ENCODE results near the gene PHACTR3. TPM values are rescaled to one million over a fixed set of nuclear protein-coding genes. Genes with fewer than 3 reads are reported as not detected.

The PHACTR3 gene
- total RNA-seq, 1 donor from 2014 or later, result 1.4 TPM

- H3K36me3 Mint-ChIP-seq, result no peaks in the 10 kb centered on the region
- no peak overlapping the region for H3K27ac Mint-ChIP-seq
- Histone ChIP-seq H2AFZ (replicated peaks) (no peak overlapping the region), H3K9ac (no peak overlapping the region), H3F3A (ENCODE audit: low read depth) (no peaks in the 10 kb centered on the region), H4K20me1 (ENCODE audit: low read depth) (no peaks in the 10 kb centered on the region), H3K9me3 (ENCODE audit: low read depth) (no peaks in the 10 kb centered on the region), H3K4me1 (no peaks in the 10 kb centered on the region), H3K4me2 (no peak overlapping the region), H3K36me3 (no peaks in the 10 kb centered on the region), H3K27me3 (no peaks in the 10 kb centered on the region), H3K4me3 (no peak overlapping the region), H3K27ac (no peak overlapping the region), H3K79me2 (ENCODE audit: low read depth) (no peaks in the 10 kb centered on the region)
- H3K4me1 Mint-ChIP-seq, result no peaks in the 10 kb centered on the region
- no peak overlapping the region for H3K4me3 Mint-ChIP-seq
- no peak for DNase-seq (ENCODE audit: low spot score)
- H3K27me3 Mint-ChIP-seq (ENCODE audit: insufficient read depth, low read depth), result peaks cover 12% of the 10 kb centered on the region
- no peaks in the 10 kb centered on the region for H3K9me3 Mint-ChIP-seq
- TF ChIP-seq, protein P1, sequence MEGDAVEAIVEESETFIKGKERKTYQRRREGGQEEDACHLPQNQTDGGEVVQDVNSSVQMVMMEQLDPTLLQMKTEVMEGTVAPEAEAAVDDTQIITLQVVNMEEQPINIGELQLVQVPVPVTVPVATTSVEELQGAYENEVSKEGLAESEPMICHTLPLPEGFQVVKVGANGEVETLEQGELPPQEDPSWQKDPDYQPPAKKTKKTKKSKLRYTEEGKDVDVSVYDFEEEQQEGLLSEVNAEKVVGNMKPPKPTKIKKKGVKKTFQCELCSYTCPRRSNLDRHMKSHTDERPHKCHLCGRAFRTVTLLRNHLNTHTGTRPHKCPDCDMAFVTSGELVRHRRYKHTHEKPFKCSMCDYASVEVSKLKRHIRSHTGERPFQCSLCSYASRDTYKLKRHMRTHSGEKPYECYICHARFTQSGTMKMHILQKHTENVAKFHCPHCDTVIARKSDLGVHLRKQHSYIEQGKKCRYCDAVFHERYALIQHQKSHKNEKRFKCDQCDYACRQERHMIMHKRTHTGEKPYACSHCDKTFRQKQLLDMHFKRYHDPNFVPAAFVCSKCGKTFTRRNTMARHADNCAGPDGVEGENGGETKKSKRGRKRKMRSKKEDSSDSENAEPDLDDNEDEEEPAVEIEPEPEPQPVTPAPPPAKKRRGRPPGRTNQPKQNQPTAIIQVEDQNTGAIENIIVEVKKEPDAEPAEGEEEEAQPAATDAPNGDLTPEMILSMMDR (IDR thresholded peaks at IDR 0.05), result no peak
- TF ChIP-seq EZH2 (IDR thresholded peaks at IDR 0.05), result no peak
- no peak for TF ChIP-seq EZH2phosphoT487 (IDR thresholded peaks at IDR 0.05)
These were observed 121.3 kb downstream of the PHACTR3 start for GRCh38 chr20:59725476-59726280.

- Histone ChIP-seq H3K4me1 (no peaks in the 10 kb centered on the region), H3F3A (ENCODE audit: low read depth) (no peaks in the 10 kb centered on the region), H3K9me3 (ENCODE audit: low read depth) (no peaks in the 10 kb centered on the region), H3K27me3 (no peaks in the 10 kb centered on the region), H3K27ac (no peak overlapping the region), H3K4me3 (no peak overlapping the region), H3K79me2 (ENCODE audit: low read depth) (no peaks in the 10 kb centered on the region), H2AFZ (replicated peaks) (no peak overlapping the region), H3K4me2 (no peak overlapping the region), H3K9ac (no peak overlapping the region), H3K36me3 (no peaks in the 10 kb centered on the region), H4K20me1 (ENCODE audit: low read depth) (no peaks in the 10 kb centered on the region)
- DNase-seq (ENCODE audit: low spot score), result no peak
- no peak overlapping the region for H3K27ac Mint-ChIP-seq
- no peak overlapping the region for H3K4me3 Mint-ChIP-seq
- H3K9me3 Mint-ChIP-seq, result no peaks in the 10 kb centered on the region
- H3K36me3 Mint-ChIP-seq, result no peaks in the 10 kb centered on the region
- peaks cover 12% of the 10 kb centered on the region for H3K27me3 Mint-ChIP-seq (ENCODE audit: insufficient read depth, low read depth)
- no peak for TF ChIP-seq EZH2 (IDR thresholded peaks at IDR 0.05)
- TF ChIP-seq, protein P1 (IDR thresholded peaks at IDR 0.05), result no peak
- no peak for TF ChIP-seq EZH2phosphoT487 (IDR thresholded peaks at IDR 0.05)
- H3K4me1 Mint-ChIP-seq, result no peaks in the 10 kb centered on the region
These were observed 121.9 kb downstream of the PHACTR3 start for GRCh38 chr20:59726281-59726595.

DNA sequence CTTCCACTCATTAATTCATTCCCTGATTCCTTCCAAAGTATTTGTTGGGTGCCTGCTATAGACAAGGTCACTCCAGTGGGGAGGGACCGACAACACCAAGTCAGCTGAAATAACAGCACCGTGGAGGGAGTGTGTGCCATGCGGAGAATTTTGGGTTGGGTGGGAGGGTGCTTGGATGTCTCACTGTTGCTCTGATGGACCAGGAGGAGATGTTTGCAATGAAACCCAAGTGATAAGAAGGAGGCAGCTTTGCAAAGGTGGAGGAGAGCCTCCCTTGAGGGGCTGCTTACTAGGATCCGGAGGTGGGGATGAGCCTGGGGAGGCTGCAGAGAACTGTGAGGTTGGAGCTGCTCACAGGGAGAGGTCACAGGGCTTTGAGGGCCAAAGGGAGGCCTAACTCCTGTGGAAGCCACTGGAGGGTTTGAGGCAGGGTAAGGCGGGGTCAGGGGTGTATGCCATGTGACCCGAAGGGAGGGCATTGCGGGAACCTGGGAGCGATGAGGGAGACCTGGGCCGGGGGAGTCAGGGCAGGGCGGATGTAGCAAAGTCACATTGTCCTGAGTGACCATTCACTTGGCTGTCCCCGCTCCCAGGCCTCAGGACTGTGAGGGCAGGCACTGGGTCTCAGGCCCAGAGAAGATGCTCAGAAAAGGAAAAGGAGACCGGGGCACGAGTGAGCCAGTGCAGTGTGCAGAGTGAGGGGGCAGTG, 124.5 kb downstream of the PHACTR3 start:
- Mint-ChIP-seq H3K27ac (peak overlapping the region; percentile 78), H3K36me3 (no peaks in the 10 kb centered on the region), H3K4me3 (no peak overlapping the region), H3K27me3 (ENCODE audit: insufficient read depth, low read depth) (peaks cover 9% of the 10 kb centered on the region), H3K9me3 (no peaks in the 10 kb centered on the region), H3K4me1 (no peaks in the 10 kb centered on the region)
- Histone ChIP-seq H3K79me2 (ENCODE audit: low read depth) (no peaks in the 10 kb centered on the region), H3K4me1 (no peaks in the 10 kb centered on the region), H3K4me3 (no peak overlapping the region), H3K27me3 (no peaks in the 10 kb centered on the region), H3F3A (ENCODE audit: low read depth) (no peaks in the 10 kb centered on the region), H4K20me1 (ENCODE audit: low read depth) (no peaks in the 10 kb centered on the region), H3K36me3 (no peaks in the 10 kb centered on the region), H3K27ac (no peak overlapping the region), H3K9me3 (ENCODE audit: low read depth) (no peaks in the 10 kb centered on the region), H3K4me2 (no peak overlapping the region), H2AFZ (replicated peaks) (no peak overlapping the region), H3K9ac (no peak overlapping the region)
- TF ChIP-seq EZH2phosphoT487 (IDR thresholded peaks at IDR 0.05), result no peak
- TF ChIP-seq, protein P1 (IDR thresholded peaks at IDR 0.05), result no peak
- TF ChIP-seq EZH2 (IDR thresholded peaks at IDR 0.05), result no peak
- DNase-seq (ENCODE audit: low spot score), result no peak

Measured in neural progenitor cell (in vitro differentiated cells).